GM19023 (cell line): ENCODE measurements around the gene ASPHD1.
"Not testable (repeated sequence)": the region's sequence is repeated elsewhere in the genome, so short reads cannot be mapped to it uniquely, and the experiment has no call there.

Experiments
- ATAC-seq: cut with Tn5 transposase; IDR thresholded peaks from one replicate; pipeline ENCODE4 v1.9.1; 2021; ENCODE audit warnings: mild to moderate bottlenecking, moderate library complexity; ENCODE audit not compliant: unreplicated experiment

ASPHD1 gene

GRCh38 chr16:29905668-29906067 is 5.4 kb downstream of the ASPHD1 start:
- no peak for ATAC-seq

- ATAC-seq = no peak
Measured at GRCh38 chr16:29906520-29907244, 6.4 kb downstream of the ASPHD1 start.

- ATAC-seq = no peak
Measured at GRCh38 chr16:29907973-29908372, 7.7 kb downstream of the ASPHD1 start.

- no peak for ATAC-seq
Measured at GRCh38 chr16:29908719-29909220, 8.5 kb downstream of the ASPHD1 start.

- no peak for ATAC-seq
Measured at GRCh38 chr16:29909391-29909790, 9.1 kb downstream of the ASPHD1 start.

- ATAC-seq = not testable (repeated sequence)
Measured at GRCh38 chr16:29909851-29910250, 9.6 kb downstream of the ASPHD1 start.

GRCh38 chr16:29910819-29911675 is 10.8 kb downstream of the ASPHD1 start:
- ATAC-seq = no peak

- no peak for ATAC-seq
Measured at GRCh38 chr16:29911676-29912010, 11.4 kb downstream of the ASPHD1 start.

- no peak for ATAC-seq
Measured at GRCh38 chr16:29912087-29912486, 11.8 kb downstream of the ASPHD1 start.

- ATAC-seq = no peak
Measured at GRCh38 chr16:29913514-29913913, 13.2 kb downstream of the ASPHD1 start.

- no peak for ATAC-seq
Measured at GRCh38 chr16:29915590-29916247, 15.4 kb downstream of the ASPHD1 start.

GRCh38 chr16:29916979-29917378 is 16.7 kb downstream of the ASPHD1 start:
- no peak for ATAC-seq

- no peak for ATAC-seq
Measured at GRCh38 chr16:29920288-29921033, 20.2 kb downstream of the ASPHD1 start.

- no peak for ATAC-seq
Measured at GRCh38 chr16:29921034-29921385, 20.7 kb downstream of the ASPHD1 start.

- ATAC-seq = no peak
Measured at GRCh38 chr16:29922326-29922725, 22.0 kb downstream of the ASPHD1 start.

- no peak for ATAC-seq
Measured at GRCh38 chr16:29922986-29923501, 22.8 kb downstream of the ASPHD1 start.

- ATAC-seq = no peak
Measured at GRCh38 chr16:29925105-29925756, 24.9 kb downstream of the ASPHD1 start.

- ATAC-seq = peak; percentile 85
Measured at GRCh38 chr16:29925781-29926710, 25.8 kb downstream of the ASPHD1 start, which contains the start of gene KCTD13. KCTD13 (minus strand) TSS chr16:29926226; CDS start chr16:29926033, 193 bp downstream.

- no peak for ATAC-seq
Measured at GRCh38 chr16:29926711-29927052, 26.4 kb downstream of the ASPHD1 start.
